Left ventricle myocardium inferior (tissue), 1 donor: Measurements from ENCODE around the gene CLSTN2. TPM values are rescaled to one million over a fixed set of nuclear protein-coding genes. Genes with fewer than 3 reads are reported as not detected.

Experiments used
- DNase-seq: peaks from one replicate; pipeline ENCODE4 v3.0.0-alpha.2; 2020
- H3K27ac ChIP-seq: fragments of 200-600 bp; replicated peaks from 2 replicates; pipeline ENCODE4 v1.8.0; 2021
- H3K27me3 ChIP-seq: fragments of 200-600 bp; 2 replicates; pipeline ENCODE4 v1.8.0; 2021; ENCODE audit warnings: low read depth
- H3K36me3 ChIP-seq: fragments of 200-600 bp; 2 replicates; pipeline ENCODE4 v1.8.0; 2021
- H3K4me1 ChIP-seq: fragments of 200-600 bp; 2 replicates; pipeline ENCODE4 v1.8.0; 2021
- H3K4me3 ChIP-seq: fragments of 200-600 bp; 2 replicates; pipeline ENCODE4 v1.8.0; 2021; ENCODE audit warnings: mild to moderate bottlenecking, moderate library complexity
- H3K9me3 ChIP-seq: fragments of 200-600 bp; replicated peaks from 2 replicates; pipeline ENCODE4 v1.8.0; 2021
- CTCF ChIP-seq: fragments of 200-600 bp; IDR thresholded peaks from 2 replicates; pipeline ENCODE4 v1.8.0; 2021; ENCODE audit warnings: antibody characterized with exemption, mild to moderate bottlenecking, borderline replicate concordance
- intact Hi-C: fragments of 100-400 bp; cut with micrococcal nuclease; formaldehyde crosslinking; loops from one replicate; pipeline ENCODE4 v1.11.0; 2022
- long read RNA-seq: library from polyadenylated mRNA; unstranded; transcript quantifications from one replicate; pipeline ENCODE4 v2.0.0, GENCODE V29; 2021
- total RNA-seq: library from RNA; stranded (reverse); fragmentation: NEBNext Ultra II Directional; extraction: Animal tissue kit (Norgen Biotek cat#: 25700); gene quantifications from one replicate; pipeline ENCODE4 v1.2.1, GENCODE V29; 2021
- donor health status: DM: no; HTN: yes; CAD: no; lungs with severe emphysema.

The CLSTN2 gene
- total RNA-seq: 7.0 TPM
- long read RNA-seq, partial matches to known transcripts: 1 of 6 reads
- long read RNA-seq, other reads (novel, unspliced or antisense): 5 of 6 reads

DNA sequence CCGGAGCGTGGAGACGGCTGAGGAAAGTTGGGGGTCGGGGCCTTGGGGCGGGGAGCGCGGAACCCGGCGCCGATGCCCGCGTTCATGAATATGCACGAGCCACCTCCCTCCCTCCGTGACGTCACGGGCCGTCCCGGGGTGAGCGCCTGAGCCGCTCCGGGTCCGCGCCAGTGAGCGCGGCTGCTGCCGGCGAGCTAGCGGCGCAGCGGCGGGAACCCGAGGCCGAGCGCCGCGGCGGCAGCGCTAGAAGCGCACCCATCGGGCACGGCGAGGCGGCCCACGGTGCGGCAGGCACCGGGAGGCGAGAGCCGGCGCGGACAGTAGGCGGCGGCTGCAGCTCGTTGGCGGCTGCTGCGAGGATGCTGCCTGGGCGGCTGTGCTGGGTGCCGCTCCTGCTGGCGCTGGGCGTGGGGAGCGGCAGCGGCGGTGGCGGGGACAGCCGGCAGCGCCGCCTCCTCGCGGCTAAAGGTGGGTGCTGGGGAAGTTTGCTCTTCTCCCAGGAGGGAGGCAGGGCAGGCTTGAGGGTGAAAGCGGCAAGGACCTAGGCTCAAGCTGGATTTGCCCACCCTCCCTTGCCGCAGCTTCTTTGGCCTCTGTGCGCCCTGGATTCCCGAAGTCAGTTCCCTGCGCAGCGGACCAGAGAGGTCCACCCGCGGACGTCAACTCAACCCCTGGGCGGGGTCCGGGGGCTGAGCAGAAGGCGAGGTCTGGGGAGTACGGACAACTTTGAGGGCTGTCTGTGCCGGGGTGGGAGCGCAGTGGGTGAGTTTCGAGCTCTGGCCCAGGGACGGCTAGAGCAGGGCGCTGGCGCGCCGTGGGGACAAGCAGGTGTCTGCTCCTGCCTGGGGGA, at the start of gene CLSTN2:
TSS of gene CLSTN2 (plus strand) at position 170 of the 850 bp plus-strand sequence.
- Histone ChIP-seq H3K27me3 (peaks cover 58% of the 10 kb centered on the region), H3K4me3 (peak within 1 kb of the TSS; percentile 73), H3K36me3 (no peaks in the 10 kb centered on the region), H3K9me3 (no peaks in the 10 kb centered on the region), H3K4me1 (peaks cover 50% of the 10 kb centered on the region), H3K27ac (peak within 1 kb of the TSS; percentile 61)
- peak; percentile 79 for DNase-seq
- intact Hi-C loops: no loop called here
- no peak for TF ChIP-seq CTCF

DNA sequence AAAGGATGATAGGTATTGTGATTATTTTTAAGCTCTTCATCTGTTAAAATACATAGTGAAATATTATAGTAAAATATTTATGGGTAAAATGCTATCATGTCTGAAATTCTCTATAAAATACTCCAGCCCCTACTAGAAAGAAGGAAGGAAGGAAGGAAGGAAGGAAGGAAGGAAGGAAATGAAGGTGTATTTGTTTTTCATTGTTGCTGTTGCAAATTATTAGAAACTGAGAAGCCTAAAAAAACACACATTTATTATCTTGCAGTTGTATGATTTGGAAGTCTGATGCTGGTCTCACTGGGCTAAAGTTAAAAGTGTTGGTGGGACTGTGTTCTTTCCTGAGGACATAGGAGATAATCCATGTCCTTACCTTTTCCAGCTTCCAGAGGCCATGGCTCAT, 47.6 kb upstream of the CLSTN2 start:
- H3K27ac ChIP-seq: no peak overlapping the region
- intact Hi-C loops: no loop called here
- DNase-seq: no peak
- peaks cover 5% of the 10 kb centered on the region for H3K27me3 ChIP-seq
- H3K4me1 ChIP-seq: peaks cover 1% of the 10 kb centered on the region
- H3K9me3 ChIP-seq: peaks cover 12% of the 10 kb centered on the region
- no peak overlapping the region for H3K4me3 ChIP-seq
- TF ChIP-seq CTCF: no peak
- no peaks in the 10 kb centered on the region for H3K36me3 ChIP-seq

- H3K4me1 ChIP-seq: peaks cover 7% of the 10 kb centered on the region
- intact Hi-C loops: no loop called here
- H3K27ac ChIP-seq: no peak overlapping the region
- peaks cover 3% of the 10 kb centered on the region for H3K9me3 ChIP-seq
- no peaks in the 10 kb centered on the region for H3K36me3 ChIP-seq
- H3K4me3 ChIP-seq: no peak overlapping the region
- no peaks in the 10 kb centered on the region for H3K27me3 ChIP-seq
- TF ChIP-seq CTCF: no peak
- DNase-seq: no peak
These were observed 46.3 kb upstream of the CLSTN2 start for GRCh38 chr3:139888561-139889140.

DNA sequence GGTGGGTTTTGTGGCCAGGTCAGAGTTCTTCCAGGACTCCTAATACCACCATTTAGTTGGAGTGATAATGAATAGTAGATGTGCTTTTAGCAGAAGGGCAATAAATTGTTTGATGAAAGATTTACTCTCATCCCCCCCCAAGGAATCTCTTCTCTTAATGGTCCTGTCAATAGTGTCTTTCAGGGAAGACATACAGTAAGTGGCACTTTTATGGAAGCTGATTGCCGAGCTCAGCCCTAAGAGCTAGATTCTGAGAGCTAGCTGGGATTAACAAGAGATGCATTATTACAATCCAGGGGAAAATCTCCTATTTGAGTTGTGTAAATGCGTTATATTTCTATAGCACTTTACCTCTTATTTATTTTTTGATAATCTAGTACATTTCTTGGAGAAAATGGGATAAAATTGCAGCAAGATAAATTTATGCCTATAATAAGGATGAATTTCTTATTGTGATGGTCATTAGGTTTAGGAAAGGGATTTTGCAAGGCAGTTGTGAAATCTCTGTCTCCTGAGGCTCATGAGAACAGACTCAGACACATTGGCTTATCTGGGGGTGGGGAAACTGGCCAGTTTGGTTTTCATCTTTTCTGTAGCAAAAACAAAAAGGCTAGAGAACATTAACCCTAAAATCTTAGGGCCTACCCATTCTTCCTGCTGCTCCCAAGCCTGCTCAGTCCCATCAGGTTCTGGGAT, 41.6 kb upstream of the CLSTN2 start:
- H3K4me3 ChIP-seq: no peak overlapping the region
- intact Hi-C loops: no loop called here
- no peaks in the 10 kb centered on the region for H3K36me3 ChIP-seq
- DNase-seq: peak; percentile 19
- H3K9me3 ChIP-seq: no peaks in the 10 kb centered on the region
- TF ChIP-seq CTCF: no peak
- H3K4me1 ChIP-seq: peaks cover 24% of the 10 kb centered on the region
- H3K27me3 ChIP-seq: no peaks in the 10 kb centered on the region
- peak overlapping the region; percentile 80 for H3K27ac ChIP-seq

GRCh38 chr3:139893963-139894642, 40.9 kb upstream of the CLSTN2 start:
- DNase-seq: no peak
- Histone ChIP-seq H3K27ac (peak overlapping the region; percentile 80), H3K9me3 (peaks cover under 1% of the 10 kb centered on the region), H3K4me3 (no peak overlapping the region), H3K27me3 (no peaks in the 10 kb centered on the region), H3K4me1 (peaks cover 24% of the 10 kb centered on the region), H3K36me3 (no peaks in the 10 kb centered on the region)
- no peak for TF ChIP-seq CTCF
- intact Hi-C loops: no loop called here
